HG03103 (cell line): Measurements from ENCODE around the gene POLE4.

Experiments used
- ATAC-seq: cut with Tn5 transposase; IDR thresholded peaks from one replicate; pipeline ENCODE4 v1.9.1; 2021; ENCODE audit warnings: low read depth; ENCODE audit not compliant: unreplicated experiment

Gene POLE4, protein sequence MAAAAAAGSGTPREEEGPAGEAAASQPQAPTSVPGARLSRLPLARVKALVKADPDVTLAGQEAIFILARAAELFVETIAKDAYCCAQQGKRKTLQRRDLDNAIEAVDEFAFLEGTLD

DNA sequence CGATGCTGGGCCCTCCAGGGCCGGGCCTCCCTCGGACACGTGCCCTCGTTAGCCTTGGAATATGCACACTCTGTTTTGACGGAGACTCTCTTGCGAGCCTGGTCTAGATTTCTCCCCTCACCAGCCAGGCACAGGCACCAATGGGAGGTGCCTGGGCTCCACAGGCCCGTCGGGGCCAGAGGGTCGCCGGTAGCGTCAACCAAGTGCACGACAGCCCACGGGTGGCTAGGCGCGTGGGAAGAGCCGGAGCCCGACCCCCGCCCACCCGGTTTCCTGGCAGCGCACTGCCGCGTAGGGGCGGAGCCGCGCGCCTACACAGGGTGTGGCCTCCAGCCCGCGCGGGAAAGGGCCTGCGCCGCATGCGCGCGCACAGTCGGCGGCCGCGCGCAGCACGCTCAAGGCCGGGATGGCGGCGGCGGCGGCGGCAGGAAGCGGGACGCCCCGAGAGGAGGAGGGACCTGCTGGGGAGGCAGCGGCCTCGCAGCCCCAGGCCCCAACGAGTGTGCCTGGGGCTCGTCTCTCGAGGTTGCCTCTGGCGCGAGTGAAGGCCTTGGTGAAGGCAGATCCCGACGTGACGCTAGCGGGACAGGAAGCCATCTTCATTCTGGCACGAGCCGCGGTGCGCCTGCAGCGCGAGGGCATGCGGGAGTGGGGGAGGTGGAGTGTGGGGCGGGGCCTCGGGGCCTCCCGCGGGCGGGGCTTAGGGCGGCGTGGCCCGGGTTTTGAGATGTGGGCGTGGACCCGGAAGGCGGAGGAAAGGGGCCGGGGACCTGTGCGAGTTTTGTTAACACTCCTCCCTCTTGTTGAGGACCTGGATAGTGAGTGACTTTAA lies at the start of gene POLE4:
Gene POLE4 (plus strand): TSS at position 370 of the 832 bp plus-strand sequence. CDS start 37 bp downstream, at position 407.
- peak; percentile 88 for ATAC-seq

DNA sequence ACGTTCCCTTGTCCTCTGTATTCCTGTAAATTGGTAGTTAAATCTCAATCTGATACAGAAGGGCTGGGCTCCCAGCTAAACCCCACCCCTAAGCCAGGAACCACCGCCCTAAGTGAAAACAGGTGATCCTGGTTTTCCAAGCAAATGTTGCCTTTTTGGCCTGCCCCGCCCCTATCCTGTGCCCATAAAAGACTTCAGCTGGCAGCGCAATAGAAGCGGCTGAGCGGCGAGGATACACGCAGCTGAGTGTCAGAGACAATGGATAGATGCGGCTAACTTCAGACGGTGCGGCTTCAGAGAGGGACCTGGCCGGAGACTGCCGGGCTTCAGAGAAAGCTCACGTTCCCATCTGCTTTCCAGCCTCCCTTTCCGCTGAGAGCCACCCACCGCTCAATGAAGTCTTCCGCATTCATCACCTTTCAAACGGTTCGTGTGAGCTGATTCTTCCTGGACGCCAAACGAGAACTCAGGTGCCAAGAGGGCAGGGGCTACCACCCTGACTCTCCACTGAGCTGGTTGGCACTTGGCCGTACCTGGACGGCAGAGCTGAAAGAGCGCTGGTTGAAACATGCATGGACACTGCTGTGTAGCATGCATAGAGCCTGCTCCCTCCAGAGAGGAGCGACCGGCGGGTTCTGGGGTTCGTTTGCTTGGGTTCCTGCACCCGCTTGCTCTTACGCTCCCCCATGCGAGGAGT lies 49.5 kb upstream of the POLE4 start:
- no peak for ATAC-seq

DNA sequence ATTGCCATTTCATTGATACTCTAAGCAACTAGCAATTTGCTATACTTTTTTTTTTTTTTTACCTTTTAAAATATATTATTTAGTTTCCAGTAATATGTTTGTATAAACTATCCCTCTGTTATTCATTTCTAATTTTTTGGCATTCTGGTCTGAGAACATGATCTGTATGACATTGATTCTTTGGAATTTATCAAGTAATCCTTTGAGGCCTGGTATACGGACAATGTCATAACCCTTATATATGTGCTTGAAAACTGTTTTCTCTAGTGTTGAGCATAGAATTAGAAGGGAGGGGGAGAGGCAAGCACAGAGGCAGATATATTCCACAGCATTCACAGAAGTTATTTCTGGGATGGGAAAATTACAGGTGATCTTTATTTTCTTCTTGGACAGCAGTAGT lies 48.2 kb upstream of the POLE4 start:
- no peak for ATAC-seq

DNA sequence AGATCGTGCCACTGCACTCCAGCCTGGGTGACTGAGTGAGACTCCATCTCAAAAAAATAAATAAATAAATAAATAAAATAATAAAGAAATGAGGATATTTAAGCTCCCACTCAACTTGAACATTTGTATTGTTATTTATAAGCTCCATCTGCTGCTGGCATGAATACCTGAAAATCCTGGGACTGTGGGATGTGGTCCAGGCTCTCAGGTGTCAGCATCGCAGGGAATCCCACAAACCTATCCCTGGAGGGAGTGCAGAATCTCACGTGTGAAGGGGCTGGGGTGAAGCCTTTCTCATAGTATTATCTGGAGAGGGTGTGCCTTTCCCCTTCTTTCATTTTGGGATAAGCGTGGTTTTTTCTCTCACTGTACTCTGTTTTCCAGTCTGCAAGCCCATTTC lies 47.4 kb upstream of the POLE4 start:
- no peak for ATAC-seq

DNA sequence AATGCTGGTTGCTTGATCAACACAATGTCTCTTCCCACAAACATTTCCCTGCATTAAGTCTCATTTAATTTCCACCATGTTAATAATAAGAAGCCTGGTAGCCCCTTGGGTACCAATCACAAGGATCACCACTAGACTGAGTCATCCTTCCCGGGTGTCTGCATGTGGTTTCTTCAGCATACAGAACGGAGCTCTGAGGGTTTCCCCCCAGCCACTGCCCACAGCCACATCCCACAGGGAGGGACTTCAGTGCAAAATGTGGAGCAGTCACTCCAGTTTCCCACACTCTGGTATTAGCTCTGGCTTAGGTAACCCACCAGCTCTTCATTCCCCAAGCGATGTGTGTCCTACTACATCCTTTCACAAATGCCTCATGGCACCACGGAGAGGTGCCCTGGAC lies 42.7 kb upstream of the POLE4 start:
- no peak for ATAC-seq

DNA sequence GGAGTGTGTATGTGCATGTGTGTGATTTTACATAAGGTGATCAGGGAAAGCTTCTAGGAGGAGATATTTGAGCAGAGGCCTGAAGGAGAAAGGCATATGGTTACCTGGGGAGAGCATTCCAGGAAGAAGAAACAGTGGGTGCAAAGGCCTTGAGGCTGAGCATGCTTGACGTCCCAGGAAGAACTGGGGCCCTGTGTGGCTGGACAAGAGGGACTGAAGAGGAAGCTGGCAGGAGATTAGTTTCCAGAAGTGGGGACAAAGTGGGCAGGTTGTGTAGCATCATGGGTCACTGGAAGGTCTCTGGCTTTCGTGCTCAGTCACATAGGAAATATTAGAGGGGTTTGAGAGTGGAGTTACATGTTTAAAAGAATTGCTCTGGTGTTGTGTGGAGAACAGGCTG lies 42.0 kb upstream of the POLE4 start:
- no peak for ATAC-seq

DNA sequence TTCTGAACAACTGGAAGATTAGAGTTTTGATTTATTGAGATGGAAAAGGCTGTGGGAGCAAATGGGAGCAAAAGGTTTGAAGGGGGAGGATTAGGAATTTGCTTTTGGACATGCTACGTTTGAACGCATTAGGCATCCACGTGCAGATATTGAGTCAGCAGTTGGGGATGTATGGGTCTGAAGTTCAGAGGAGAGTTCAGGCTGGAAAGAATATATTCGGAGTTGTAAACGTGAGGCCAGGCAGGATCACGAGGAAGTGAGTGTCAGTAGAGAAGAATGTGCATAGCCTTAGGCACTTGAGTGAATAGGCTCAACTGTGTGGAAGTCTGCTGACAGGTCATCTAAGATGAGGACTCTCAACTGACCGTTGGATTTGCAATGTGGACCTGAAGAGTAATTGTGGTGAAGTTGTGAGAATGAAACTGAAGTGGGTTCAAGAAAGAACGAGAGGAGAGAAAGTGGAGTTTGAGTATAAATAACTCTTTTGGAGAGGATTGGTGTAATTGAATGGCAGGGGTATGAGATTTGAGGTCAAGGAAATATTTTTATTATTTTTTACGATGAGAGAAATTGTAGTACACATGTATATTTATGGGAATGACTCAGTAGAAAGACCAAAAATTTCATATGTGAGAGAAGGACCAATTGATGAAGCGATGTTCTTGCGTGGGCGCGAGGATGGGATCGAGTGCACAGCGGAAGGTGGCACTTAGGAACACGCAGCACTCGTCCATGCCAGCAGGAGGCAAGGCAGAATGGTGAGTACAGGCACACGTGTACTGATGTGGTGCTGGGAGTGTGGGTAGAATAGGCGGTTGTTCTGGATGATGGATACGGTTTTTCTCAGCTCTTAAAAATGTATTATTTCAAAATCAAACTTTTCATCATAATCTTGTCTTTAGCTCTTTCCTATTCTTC lies 40.5 kb upstream of the POLE4 start:
- no peak for ATAC-seq

DNA sequence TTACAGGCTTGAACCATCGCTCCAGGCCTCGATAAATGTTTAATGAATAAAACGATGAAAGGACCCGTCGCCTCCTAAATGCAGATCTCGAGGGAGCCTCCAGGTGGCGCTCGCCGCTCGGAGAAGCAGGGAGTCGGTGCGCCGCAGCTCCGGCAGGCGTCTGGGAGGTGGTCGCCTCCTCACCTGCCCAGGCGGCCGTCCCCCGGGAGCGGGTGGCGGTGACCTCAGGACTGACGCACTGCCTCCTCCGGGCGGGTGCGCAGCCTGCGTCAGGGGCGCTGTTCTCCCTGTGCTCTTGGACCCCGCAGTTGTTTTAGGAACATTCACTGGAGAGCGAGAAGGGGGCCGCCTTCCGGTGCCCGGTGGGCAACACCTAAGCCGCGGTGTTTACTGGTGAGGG lies 38.6 kb upstream of the POLE4 start:
- no peak for ATAC-seq

DNA sequence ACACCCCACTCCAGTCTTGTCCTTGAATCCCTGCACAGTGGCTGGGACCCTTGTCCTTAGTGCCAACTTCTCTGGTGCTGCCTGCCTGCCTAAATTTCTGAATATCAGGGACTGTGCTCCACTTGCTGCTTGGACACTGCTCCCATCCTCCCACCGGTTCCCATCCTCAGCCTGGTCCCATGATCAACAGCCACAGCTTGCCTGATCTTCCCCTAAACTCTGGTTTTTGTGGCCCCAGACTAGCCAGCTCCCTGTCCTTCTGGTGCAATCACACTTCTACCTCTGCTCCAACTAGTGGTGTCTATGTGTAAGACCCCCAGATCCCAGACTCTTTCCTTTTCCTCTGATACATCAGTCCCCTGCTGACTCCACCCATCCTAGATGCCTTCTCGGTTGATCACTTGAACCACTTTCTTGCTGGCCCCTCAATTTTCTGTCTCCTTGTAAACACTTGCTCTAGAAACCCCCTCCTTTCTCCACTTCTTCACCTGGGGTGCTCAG lies 37.2 kb upstream of the POLE4 start:
- no peak for ATAC-seq

DNA sequence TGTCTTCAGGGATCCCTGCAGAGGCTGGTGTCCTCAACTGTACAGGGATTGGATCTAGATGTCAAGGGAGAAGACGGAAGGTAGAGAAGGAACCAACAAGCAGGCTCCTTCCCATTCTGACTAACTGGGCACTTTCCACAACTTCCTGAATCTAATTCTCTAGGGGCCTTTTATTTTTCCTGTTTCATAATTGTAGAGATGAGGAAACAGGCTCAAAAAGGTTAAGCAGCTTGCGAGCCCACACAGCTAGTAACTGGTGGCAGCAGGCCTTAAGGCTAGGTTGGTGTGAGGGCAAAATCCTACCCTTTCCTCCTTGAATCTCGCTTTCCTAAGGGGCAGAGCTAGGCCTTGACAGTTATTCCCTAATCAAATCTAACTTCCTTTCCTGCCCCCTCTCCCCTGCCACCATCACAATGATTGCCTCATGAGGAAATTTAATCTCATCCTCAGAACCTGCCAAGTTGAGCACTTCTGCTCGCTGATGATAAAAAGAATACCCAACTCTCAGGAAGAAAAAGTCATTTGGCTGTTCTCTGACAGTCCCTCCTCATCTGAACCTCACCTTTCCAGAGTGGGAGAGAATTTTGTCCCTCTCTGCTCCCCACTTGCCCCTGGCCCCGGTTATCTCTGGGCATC lies 35.7 kb upstream of the POLE4 start:
- no peak for ATAC-seq

DNA sequence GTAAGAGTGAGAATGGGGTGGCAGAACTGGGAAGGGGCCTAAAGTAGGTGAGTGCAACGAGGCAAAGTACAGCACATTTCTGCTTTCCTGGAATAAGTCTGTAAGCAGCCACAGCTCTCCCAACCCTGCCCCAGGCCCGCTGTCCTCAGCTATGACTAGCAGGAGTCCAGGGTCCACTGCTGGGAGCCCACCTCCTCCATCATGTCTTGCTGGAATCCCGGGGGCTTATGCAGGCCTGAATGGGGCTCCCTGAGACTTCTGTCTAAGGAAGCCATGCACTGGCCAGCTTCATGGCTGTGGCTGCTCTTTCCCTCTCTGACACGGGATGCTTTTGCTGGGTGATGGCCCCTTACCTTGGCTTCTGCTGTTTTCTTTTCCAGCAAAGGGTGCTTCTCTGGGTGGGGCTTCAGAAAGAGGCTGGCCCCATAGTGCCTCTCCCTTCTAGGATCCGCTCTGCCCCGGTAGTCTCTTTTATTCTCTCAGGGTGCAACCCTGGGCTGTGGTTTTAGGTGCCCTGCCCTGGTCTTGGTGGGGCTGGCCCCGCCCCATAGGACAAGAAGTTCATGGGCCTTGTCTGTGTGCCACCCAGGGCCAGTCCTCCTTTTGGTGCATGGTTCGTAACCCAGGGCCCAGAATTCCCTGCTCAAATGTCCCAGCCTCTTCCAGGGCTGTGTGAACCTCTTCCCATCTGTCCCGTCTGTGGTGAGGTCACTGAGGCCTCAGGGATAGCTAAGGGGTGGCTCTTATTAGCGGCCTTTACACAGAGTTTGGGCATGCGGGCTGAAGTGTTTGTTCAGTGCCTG lies 33.8 kb upstream of the POLE4 start:
- ATAC-seq, result no peak

DNA sequence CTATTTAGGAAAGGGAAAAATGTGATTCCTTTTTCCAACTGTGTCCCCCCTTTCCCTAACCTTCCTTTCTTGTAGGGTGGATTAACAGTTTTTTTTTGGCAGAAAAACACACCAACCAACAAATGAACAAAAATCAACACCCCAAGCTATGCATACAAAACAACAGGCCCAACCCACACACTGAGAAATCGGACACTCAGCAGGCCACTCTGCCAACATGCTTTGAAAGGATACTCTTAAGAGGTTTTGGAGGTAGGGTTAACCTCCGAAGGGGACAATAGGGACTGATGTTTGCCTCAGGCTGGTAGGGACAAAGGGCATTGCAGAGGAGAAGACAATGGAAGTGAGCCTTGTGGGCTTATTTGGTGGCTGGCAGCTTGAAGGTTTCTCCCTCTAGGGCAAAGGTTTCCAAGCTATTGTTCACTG lies 33.1 kb upstream of the POLE4 start:
- ATAC-seq, result no peak

DNA sequence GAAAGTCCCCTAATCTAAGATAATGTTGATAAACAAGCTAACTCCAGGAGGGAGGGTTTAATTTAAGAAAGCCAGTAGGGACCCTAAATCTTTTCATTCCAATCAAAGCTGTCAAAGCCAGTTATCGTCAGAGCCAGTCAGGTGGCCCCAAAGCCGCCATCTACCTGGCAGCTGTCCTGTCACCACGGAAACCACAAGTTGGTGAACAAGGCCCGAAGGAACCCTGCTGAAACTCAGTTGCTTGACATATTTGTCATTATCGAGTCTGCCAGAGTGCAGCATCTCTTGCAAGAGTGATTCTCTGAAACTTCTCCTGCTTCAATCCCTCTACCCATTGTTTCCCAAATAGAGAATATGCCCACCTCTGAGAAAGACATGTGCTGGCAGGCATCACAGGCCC lies 30.8 kb upstream of the POLE4 start:
- no peak for ATAC-seq

DNA sequence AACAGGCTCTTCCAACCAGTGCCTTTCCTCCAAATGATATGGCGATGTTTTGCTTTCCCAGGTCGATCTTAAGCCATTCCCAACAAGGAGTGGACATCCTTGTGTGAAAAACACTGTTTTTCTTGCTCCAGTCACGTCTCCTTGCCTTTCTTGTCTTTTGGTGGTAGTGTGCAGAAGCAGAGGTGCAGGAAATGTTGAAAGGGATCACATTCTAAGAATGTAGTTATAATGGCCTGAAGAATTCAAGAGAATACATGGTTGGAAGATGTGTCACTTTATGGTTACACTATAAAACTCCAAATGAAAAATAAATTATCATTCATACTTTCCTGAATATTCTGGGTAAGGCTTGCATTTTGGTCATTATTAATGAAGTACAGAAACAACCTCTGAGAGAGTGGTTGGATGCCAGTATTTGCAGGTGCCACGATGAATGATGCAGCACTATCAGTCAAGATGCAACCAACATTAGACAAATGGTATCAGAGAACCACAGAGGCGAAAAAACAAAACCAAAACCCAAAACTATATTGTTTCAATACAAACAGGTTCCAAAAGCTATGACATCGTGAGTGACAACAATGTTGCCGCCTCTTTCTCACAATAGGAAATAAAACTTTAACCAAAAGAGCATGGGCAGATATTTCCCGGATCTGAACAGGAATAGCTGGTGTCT lies 27.5 kb upstream of the POLE4 start:
- no peak for ATAC-seq

DNA sequence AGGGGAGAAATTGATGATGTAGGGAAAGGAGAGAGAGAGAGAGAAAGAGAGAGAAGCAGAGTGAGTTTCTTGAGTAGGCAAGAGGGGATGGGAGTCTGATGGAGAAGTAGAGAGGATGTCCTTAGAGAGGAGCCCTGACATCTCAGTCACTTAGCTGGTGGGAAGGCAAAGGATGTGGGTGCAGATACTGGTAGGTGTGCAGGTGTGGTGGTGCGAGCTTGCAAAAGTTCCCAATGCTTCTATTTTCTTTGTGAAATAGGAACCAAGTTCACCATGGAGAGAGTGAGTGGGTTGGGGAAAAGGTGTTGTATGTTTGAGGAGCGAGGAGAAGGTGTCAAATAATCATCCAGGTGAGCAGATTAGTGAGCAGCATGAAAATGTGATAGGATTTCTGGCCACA lies 26.5 kb upstream of the POLE4 start:
- no peak for ATAC-seq

DNA sequence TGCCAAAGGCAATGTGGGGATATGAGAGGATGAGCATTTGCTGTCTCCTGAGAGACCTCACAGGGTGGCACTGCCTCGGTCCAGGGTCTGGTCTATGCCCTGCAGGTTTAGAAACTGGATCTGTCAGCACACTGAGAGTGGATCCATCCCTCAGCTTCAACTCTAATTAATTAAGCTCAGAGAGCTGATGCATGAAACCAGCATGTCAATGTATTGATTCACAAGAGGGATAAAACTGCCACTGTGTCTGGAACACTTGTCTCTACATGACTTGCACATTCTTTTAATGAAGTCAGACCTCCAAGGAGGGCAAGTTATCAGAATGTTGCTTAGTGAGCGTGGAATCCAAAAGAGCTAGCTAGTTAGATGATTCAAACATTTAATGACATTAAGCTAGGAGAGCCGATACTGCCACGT lies 22.5 kb upstream of the POLE4 start:
- no peak for ATAC-seq

DNA sequence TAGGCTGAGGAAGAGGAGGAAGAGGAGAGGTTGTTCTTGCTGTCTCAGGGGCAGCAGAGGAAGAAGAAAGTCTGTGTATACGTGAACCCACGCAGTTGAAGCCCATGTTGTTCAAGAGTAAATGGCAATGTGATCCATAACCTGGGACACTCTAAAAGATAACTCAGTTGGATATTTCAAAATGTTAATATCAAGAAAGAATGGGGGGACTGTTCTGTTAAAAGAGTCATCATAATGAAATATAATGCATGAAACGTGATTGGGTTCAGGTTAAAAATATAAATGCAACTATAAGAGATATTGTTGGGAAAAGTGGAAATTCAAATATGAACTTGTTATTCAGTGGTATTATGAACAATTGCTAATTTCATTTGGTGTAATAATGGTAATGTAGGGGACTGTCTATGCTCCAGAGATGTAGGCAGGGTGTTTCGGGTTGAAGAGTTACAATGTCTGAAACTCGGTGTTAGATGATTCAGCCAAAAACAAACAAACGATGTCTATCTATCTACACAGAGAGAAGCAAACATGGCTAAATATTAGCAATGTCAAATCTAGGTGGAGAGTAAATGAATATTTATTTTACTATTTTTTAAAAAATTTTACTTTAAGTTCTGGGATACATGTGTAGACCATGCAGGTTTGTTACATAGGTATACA lies 21.1 kb upstream of the POLE4 start:
- no peak for ATAC-seq

DNA sequence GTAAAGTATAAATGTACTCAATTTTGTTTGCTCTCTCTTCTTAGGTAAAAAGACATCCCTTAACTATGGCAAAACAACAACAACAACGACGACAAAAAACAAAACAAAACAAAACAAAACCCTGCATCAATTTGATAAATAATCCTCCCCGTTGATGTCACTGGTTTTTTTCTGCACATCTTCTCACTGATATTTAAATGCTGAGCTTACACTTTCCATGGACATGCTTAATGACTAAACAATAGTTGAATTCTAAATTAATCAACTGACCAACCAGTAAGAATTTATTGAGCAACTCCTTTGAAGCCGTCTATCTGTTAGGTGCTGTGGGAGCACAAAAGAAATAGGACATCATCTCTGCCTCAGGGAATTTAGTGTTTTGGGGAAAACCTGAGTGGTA lies 20.2 kb upstream of the POLE4 start:
- no peak for ATAC-seq
